Activated CD4-positive, alpha-beta T cell treated with anti-CD3 and anti-CD28 coated beads, Interleukin-2, amount 10 ng/mL, durations not matched to agents 24 days and 14 days (primary cell): Measurements from ENCODE around the gene OR1Q1. TPM values are rescaled to one million over a fixed set of nuclear protein-coding genes. Genes with fewer than 3 reads are reported as not detected.
"Not testable (repeated sequence)": the region's sequence is repeated elsewhere in the genome, so short reads cannot be mapped to it uniquely, and the experiment has no call there.

Source experiments
- DNase-seq: peaks from one replicate; pipeline ENCODE4 v3.0.0; 2022
- H3K27ac Mint-ChIP-seq: one replicate; pipeline ENCODE4 v1.8.0; 2022; ENCODE audit warnings: mild to moderate bottlenecking, mixed read lengths
- H3K27me3 Mint-ChIP-seq: one replicate; pipeline ENCODE4 v1.8.0; 2022; ENCODE audit warnings: mixed read lengths
- H3K36me3 Mint-ChIP-seq: one replicate; pipeline ENCODE4 v1.8.0; 2022; ENCODE audit warnings: low read depth, mild to moderate bottlenecking, mixed read lengths
- H3K4me1 Mint-ChIP-seq: one replicate; pipeline ENCODE4 v1.8.0; 2021; ENCODE audit warnings: mixed read lengths
- H3K4me3 Mint-ChIP-seq: one replicate; pipeline ENCODE4 v1.8.0; 2022; ENCODE audit warnings: mild to moderate bottlenecking, moderate library complexity, mixed read lengths
- H3K9me3 Mint-ChIP-seq: one replicate; pipeline ENCODE4 v1.8.0; 2021; ENCODE audit warnings: mixed read lengths
- intact Hi-C: fragments of 100-400 bp; cut with micrococcal nuclease; formaldehyde crosslinking; loops from one replicate; pipeline ENCODE4 v1.15.1; 2023
- total RNA-seq: library from RNA; stranded (reverse); gene quantifications from 2 replicates; pipeline ENCODE4 v1.2.3, GENCODE V29; 2022

Gene OR1Q1
- not detected in 2 replicates for total RNA-seq

GRCh38 chr9:122614362-122614761, at the start of gene OR1Q1:
Gene OR1Q1, plus strand, starts transcription at chr9:122614738. Its CDS starts 0 bp downstream, at chr9:122614738.
- DNase-seq: no peak
- no peaks in the 10 kb centered on the region for H3K9me3 Mint-ChIP-seq
- H3K27ac Mint-ChIP-seq: no peak within 1 kb of the TSS
- H3K36me3 Mint-ChIP-seq: no peaks in the 10 kb centered on the region
- no peaks in the 10 kb centered on the region for H3K4me1 Mint-ChIP-seq
- intact Hi-C loops: no loop called here
- no peaks in the 10 kb centered on the region for H3K27me3 Mint-ChIP-seq
- no peak within 1 kb of the TSS for H3K4me3 Mint-ChIP-seq

- Mint-ChIP-seq H3K9me3 (peaks cover 8% of the 10 kb centered on the region), H3K27me3 (no peaks in the 10 kb centered on the region), H3K4me3 (no peak overlapping the region), H3K27ac (no peak overlapping the region), H3K36me3 (no peaks in the 10 kb centered on the region), H3K4me1 (peaks cover 7% of the 10 kb centered on the region)
- intact Hi-C loops: no loop called here
- DNase-seq: peak; percentile 42
These were observed 46.6 kb upstream of the OR1Q1 start for GRCh38 chr9:122567901-122568300.

GRCh38 chr9:122572456-122572855, 42.1 kb upstream of the OR1Q1 start:
- DNase-seq: no peak
- peaks cover 8% of the 10 kb centered on the region for H3K4me1 Mint-ChIP-seq
- no peaks in the 10 kb centered on the region for H3K36me3 Mint-ChIP-seq
- intact Hi-C loops: no loop called here
- H3K27ac Mint-ChIP-seq: no peak overlapping the region
- H3K4me3 Mint-ChIP-seq: no peak overlapping the region
- peaks cover 4% of the 10 kb centered on the region for H3K9me3 Mint-ChIP-seq
- peaks cover 2% of the 10 kb centered on the region for H3K27me3 Mint-ChIP-seq

- H3K9me3 Mint-ChIP-seq: no peaks in the 10 kb centered on the region
- no peak overlapping the region for H3K27ac Mint-ChIP-seq
- intact Hi-C loops: no loop called here
- peaks cover 5% of the 10 kb centered on the region for H3K27me3 Mint-ChIP-seq
- DNase-seq: no peak
- H3K4me1 Mint-ChIP-seq: no peaks in the 10 kb centered on the region
- no peak overlapping the region for H3K4me3 Mint-ChIP-seq
- H3K36me3 Mint-ChIP-seq: no peaks in the 10 kb centered on the region
These were observed 34.7 kb upstream of the OR1Q1 start for GRCh38 chr9:122579874-122580273.

- H3K36me3 Mint-ChIP-seq: no peaks in the 10 kb centered on the region
- H3K4me1 Mint-ChIP-seq: no peaks in the 10 kb centered on the region
These were observed 34.2 kb upstream of the OR1Q1 start for GRCh38 chr9:122580360-122580759.

GRCh38 chr9:122583284-122583683, 31.3 kb upstream of the OR1Q1 start, which contains the start of gene OR1L8:
Gene OR1L8, minus strand, starts transcription at chr9:122583384. Its CDS starts 14,907 bp downstream, at chr9:122568477.
- H3K9me3 Mint-ChIP-seq, H3K36me3 Mint-ChIP-seq, intact Hi-C loops, H3K4me3 Mint-ChIP-seq, H3K4me1 Mint-ChIP-seq, H3K27ac Mint-ChIP-seq, DNase-seq, H3K27me3 Mint-ChIP-seq: not testable (repeated sequence)

More at GRCh38 chr9:122580360-122580759, 34.2 kb upstream of the OR1Q1 start:
- no peak for DNase-seq
- H3K9me3 Mint-ChIP-seq: no peaks in the 10 kb centered on the region
- intact Hi-C loops: no loop called here
- H3K4me3 Mint-ChIP-seq: no peak overlapping the region
- no peak overlapping the region for H3K27ac Mint-ChIP-seq
- peaks cover 6% of the 10 kb centered on the region for H3K27me3 Mint-ChIP-seq

- Mint-ChIP-seq H3K4me1 (no peaks in the 10 kb centered on the region), H3K27me3 (no peaks in the 10 kb centered on the region)
- intact Hi-C loops: no loop called here
These were observed 8.8 kb upstream of the OR1Q1 start for GRCh38 chr9:122605691-122606090.

GRCh38 chr9:122606587-122606986, 8.0 kb upstream of the OR1Q1 start:
- no peaks in the 10 kb centered on the region for H3K4me1 Mint-ChIP-seq
- no peaks in the 10 kb centered on the region for H3K27me3 Mint-ChIP-seq
- no peaks in the 10 kb centered on the region for H3K36me3 Mint-ChIP-seq
- H3K9me3 Mint-ChIP-seq: no peaks in the 10 kb centered on the region
- H3K4me3 Mint-ChIP-seq: no peak overlapping the region
- no peak overlapping the region for H3K27ac Mint-ChIP-seq
- DNase-seq: no peak
- intact Hi-C loops: no loop called here

More at GRCh38 chr9:122605691-122606090, 8.8 kb upstream of the OR1Q1 start:
- no peak for DNase-seq
- Mint-ChIP-seq H3K27ac (no peak overlapping the region), H3K4me3 (no peak overlapping the region), H3K9me3 (no peaks in the 10 kb centered on the region), H3K36me3 (no peaks in the 10 kb centered on the region)

GRCh38 chr9:122609804-122610203, 4.7 kb upstream of the OR1Q1 start:
- no peaks in the 10 kb centered on the region for H3K36me3 Mint-ChIP-seq
- intact Hi-C loops: no loop called here
- H3K4me1 Mint-ChIP-seq: no peaks in the 10 kb centered on the region
- no peak overlapping the region for H3K27ac Mint-ChIP-seq
- no peaks in the 10 kb centered on the region for H3K27me3 Mint-ChIP-seq
- no peaks in the 10 kb centered on the region for H3K9me3 Mint-ChIP-seq
- DNase-seq: no peak
- H3K4me3 Mint-ChIP-seq: no peak overlapping the region

GRCh38 chr9:122619996-122620395, 5.5 kb downstream of the OR1Q1 start:
- no peaks in the 10 kb centered on the region for H3K4me1 Mint-ChIP-seq
- no peak for DNase-seq
- H3K9me3 Mint-ChIP-seq: no peaks in the 10 kb centered on the region
- intact Hi-C loops: no loop called here
- no peak overlapping the region for H3K27ac Mint-ChIP-seq
- H3K4me3 Mint-ChIP-seq: no peak overlapping the region
- H3K36me3 Mint-ChIP-seq: no peaks in the 10 kb centered on the region
- H3K27me3 Mint-ChIP-seq: no peaks in the 10 kb centered on the region

GRCh38 chr9:122642226-122642625, 27.7 kb downstream of the OR1Q1 start:
- H3K4me1 Mint-ChIP-seq: no peaks in the 10 kb centered on the region
- peak; percentile 49 for DNase-seq
- H3K4me3 Mint-ChIP-seq: no peak overlapping the region
- no peaks in the 10 kb centered on the region for H3K36me3 Mint-ChIP-seq
- H3K27me3 Mint-ChIP-seq: peaks cover under 1% of the 10 kb centered on the region
- intact Hi-C loops: no loop called here
- H3K9me3 Mint-ChIP-seq: no peaks in the 10 kb centered on the region
- no peak overlapping the region for H3K27ac Mint-ChIP-seq

GRCh38 chr9:122656378-122656777, 41.8 kb downstream of the OR1Q1 start:
- Mint-ChIP-seq H3K4me1 (no peaks in the 10 kb centered on the region), H3K9me3 (no peaks in the 10 kb centered on the region), H3K27me3 (peaks cover 3% of the 10 kb centered on the region), H3K27ac (no peak overlapping the region), H3K36me3 (no peaks in the 10 kb centered on the region), H3K4me3 (no peak overlapping the region)
- no peak for DNase-seq
- intact Hi-C loops: no loop called here

- intact Hi-C loops: no loop called here
- H3K27me3 Mint-ChIP-seq: peaks cover 3% of the 10 kb centered on the region
- no peak for DNase-seq
These were observed 43.0 kb downstream of the OR1Q1 start, which contains the start of gene OR1B1 for GRCh38 chr9:122657527-122657926. Gene OR1B1, minus strand, starts transcription at chr9:122657627.

GRCh38 chr9:122661416-122661815, 46.9 kb downstream of the OR1Q1 start, which contains the start of gene OR1L1:
Gene OR1L1, plus strand, starts transcription at chr9:122661716. Its CDS starts 0 bp downstream, at chr9:122661716.
- Mint-ChIP-seq H3K4me3 (no peak within 1 kb of the TSS), H3K27me3 (peaks cover 1% of the 10 kb centered on the region)
- intact Hi-C loops: no loop called here

More at GRCh38 chr9:122657527-122657926, 43.0 kb downstream of the OR1Q1 start, which contains the start of gene OR1B1:
- H3K4me3 Mint-ChIP-seq: no peak within 1 kb of the TSS
- H3K4me1 Mint-ChIP-seq: no peaks in the 10 kb centered on the region
- H3K27ac Mint-ChIP-seq: no peak within 1 kb of the TSS
- H3K36me3 Mint-ChIP-seq: no peaks in the 10 kb centered on the region
- no peaks in the 10 kb centered on the region for H3K9me3 Mint-ChIP-seq

More at GRCh38 chr9:122661416-122661815, 46.9 kb downstream of the OR1Q1 start, which contains the start of gene OR1L1:
- no peak for DNase-seq
- Mint-ChIP-seq H3K27ac (no peak within 1 kb of the TSS), H3K9me3 (no peaks in the 10 kb centered on the region), H3K4me1 (no peaks in the 10 kb centered on the region), H3K36me3 (no peaks in the 10 kb centered on the region)
